MM.1S (cell line): ENCODE measurements around the gene APH1B.

Experiments used
- EZH2phosphoT487 ChIP-seq: fragments of 300-600 bp; sonication (generic); IDR thresholded peaks from 2 replicates; pipeline ENCODE4 v1.6.1; 2018; ENCODE audit warnings: antibody characterized with exemption, low read length
- TF ChIP-seq, protein P1 (sequence below): fragments of 300-600 bp; sonication (generic); IDR thresholded peaks from 2 replicates; pipeline ENCODE4 v1.5.1; 2016; ENCODE audit warnings: antibody characterized with exemption, low read length, mixed read lengths

- TF ChIP-seq EZH2phosphoT487: no peak
- TF ChIP-seq, protein P1, sequence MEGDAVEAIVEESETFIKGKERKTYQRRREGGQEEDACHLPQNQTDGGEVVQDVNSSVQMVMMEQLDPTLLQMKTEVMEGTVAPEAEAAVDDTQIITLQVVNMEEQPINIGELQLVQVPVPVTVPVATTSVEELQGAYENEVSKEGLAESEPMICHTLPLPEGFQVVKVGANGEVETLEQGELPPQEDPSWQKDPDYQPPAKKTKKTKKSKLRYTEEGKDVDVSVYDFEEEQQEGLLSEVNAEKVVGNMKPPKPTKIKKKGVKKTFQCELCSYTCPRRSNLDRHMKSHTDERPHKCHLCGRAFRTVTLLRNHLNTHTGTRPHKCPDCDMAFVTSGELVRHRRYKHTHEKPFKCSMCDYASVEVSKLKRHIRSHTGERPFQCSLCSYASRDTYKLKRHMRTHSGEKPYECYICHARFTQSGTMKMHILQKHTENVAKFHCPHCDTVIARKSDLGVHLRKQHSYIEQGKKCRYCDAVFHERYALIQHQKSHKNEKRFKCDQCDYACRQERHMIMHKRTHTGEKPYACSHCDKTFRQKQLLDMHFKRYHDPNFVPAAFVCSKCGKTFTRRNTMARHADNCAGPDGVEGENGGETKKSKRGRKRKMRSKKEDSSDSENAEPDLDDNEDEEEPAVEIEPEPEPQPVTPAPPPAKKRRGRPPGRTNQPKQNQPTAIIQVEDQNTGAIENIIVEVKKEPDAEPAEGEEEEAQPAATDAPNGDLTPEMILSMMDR: no peak
These were observed 45.7 kb upstream of the APH1B start for GRCh38 chr15:63231706-63232105.
